Transverse colon (tissue), 4 donors: ENCODE data around the gene KRTAP13-2. TPM values are rescaled to one million over a fixed set of nuclear protein-coding genes. Genes with fewer than 3 reads are reported as not detected.

Experiments used
- DNase-seq: peaks from one replicate; pipeline ENCODE4 v3.0.0-alpha.2; 2019
- H3K27ac ChIP-seq, 4 donors: fragments of 200-600 bp; sonication (generic); 2 replicates each; pipeline ENCODE4 v1.5.1; 2016 to 2018; ENCODE audit warnings: inconsistent platforms in 4 of 4
- H3K27me3 ChIP-seq: fragments of 200-600 bp; sonication (generic); 2 replicates; pipeline ENCODE4 v1.5.1; 2017; ENCODE audit warnings: inconsistent platforms
- H3K36me3 ChIP-seq, 4 donors: fragments of 200-600 bp; sonication (generic); 2 replicates each; pipeline ENCODE4 v1.5.1; 2017 to 2019; ENCODE audit warnings: inconsistent platforms in 4 of 4
- H3K4me1 ChIP-seq, 4 donors: fragments of 200-600 bp; sonication (generic); 2 replicates each; pipeline ENCODE4 v1.5.1; 2017 to 2020; ENCODE audit warnings: inconsistent platforms in 4 of 4
- H3K4me3 ChIP-seq, 4 donors: fragments of 200-600 bp; sonication (generic); 1 replicate in 1 of 4; 2 replicates in 3 of 4; pipeline versions ENCODE4 v1.5.1 to v1.6.1; 2017 to 2019; ENCODE audit warnings: inconsistent platforms in 4 of 4
- H3K9me3 ChIP-seq, 2 donors: fragments of 200-600 bp; sonication (generic); 2 replicates each; pipeline ENCODE4 v1.5.1; 2017 to 2019; ENCODE audit warnings: inconsistent platforms in 2 of 2
- EP300 ChIP-seq: sonication (generic); formaldehyde crosslinking; IDR thresholded peaks from one replicate; pipeline ENCODE4 v1.6.1; 2017; ENCODE audit warnings: antibody characterized with exemption, low read depth
- POLR2A ChIP-seq: fragments of 450-650 bp; IDR thresholded peaks from one replicate; pipeline ENCODE4 v1.6.1; 2016; ENCODE audit warnings: antibody characterized with exemption, mild to moderate bottlenecking, moderate library complexity
- POLR2AphosphoS5 ChIP-seq, 3 donors: sonication (generic); formaldehyde crosslinking; IDR thresholded peaks; one replicate each; pipeline ENCODE4 v1.6.1; 2016; ENCODE audit warnings: antibody characterized with exemption in 3 of 3
- WGBS, 2 donors: methylation state at CpG; one replicate each; pipeline ENCODE4 v1.1.5; 2018; ENCODE audit warnings: low coverage in 1 of 2; 5-methylcytosine and 5-hydroxymethylcytosine counted together
- in situ Hi-C, 4 donors: fragments of 200-750 bp; cut with MboI; loops; one replicate each; pipeline versions ENCODE4 v1.15.0 to v1.15.1; 2017; ENCODE audit warnings: low sequenced_read_pairs in 3 of 4, low pct_ligation_motif_present in 1 of 4, low pct_unique_long_range_greater_than_20kb in 1 of 4
- intact Hi-C: fragments of 100-400 bp; cut with DNase I; formaldehyde crosslinking; loops from one replicate; pipeline ENCODE4 v1.15.1; 2023; ENCODE audit warnings: low total_unique reads
- total RNA-seq, 4 donors: library from RNA; depleted of rRNA; stranded (reverse); fragments of >200 nt; gene quantifications; one replicate each; pipeline ENCODE4 v1.1.0, GENCODE V29; 2016
- TF ChIP-seq, protein P1 (sequence below), 5 experiments: fragments of 200-600 bp in 3 of 5; fragments of 450-650 bp in 2 of 5; sonication (generic) in 3 of 5; IDR thresholded peaks; 1 replicate in 2 of 5; 2 replicates in 3 of 5; pipeline ENCODE4 v1.5.1; 2016 to 2017; ENCODE audit warnings: antibody characterized with exemption in 5 of 5, inconsistent platforms in 3 of 5, mild to moderate bottlenecking in 2 of 5, moderate library complexity in 1 of 5

KRTAP13-2 gene
- total RNA-seq, 4 donors from 2014 or later: 1.7 to 2.7 TPM; not detected in 2

DNA sequence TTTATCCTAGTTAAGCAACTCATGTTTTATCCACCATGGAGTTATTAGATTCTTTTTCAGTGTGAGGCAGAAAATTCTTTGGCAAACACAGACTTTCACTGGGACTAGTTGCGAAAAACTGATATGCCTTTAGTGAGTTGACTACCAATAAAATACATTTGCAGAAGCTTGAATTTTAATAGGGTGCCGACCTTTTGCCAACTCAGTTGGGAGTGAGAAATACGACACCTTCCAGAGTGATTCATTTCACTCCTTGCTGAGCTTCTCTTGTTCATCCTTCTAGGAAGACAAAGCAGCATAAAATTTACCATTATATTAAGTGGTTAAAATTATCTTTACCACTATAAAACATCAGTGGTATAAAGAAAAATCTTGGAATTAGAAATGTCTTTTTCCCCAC lies 22.5 kb downstream of the KRTAP13-2 start:
- H3K27me3 ChIP-seq: no peaks in the 10 kb centered on the region
- H3K27ac ChIP-seq: no peak overlapping the region
- WGBS, 2 donors: 31 to 39% methylated on average over 3 of the region's 3 CpGs
- intact Hi-C loops (no loop called here), in situ Hi-C loops (loop anchor here in 2 of 4 donors (25.0 kb wide), 2 partner anchors 112 to 738 kb away; no protein-coding TSS in a partner anchor)
- H3K36me3 ChIP-seq: no peaks in the 10 kb centered on the region
- H3K9me3 ChIP-seq: no peaks in the 10 kb centered on the region
- H3K4me3 ChIP-seq: no peak overlapping the region
- DNase-seq: no peak
- H3K4me1 ChIP-seq: no peaks in the 10 kb centered on the region
- no peak for TF ChIP-seq EP300
- TF ChIP-seq POLR2AphosphoS5 (IDR thresholded peaks at IDR 0.05): no peak
- TF ChIP-seq, protein P1, sequence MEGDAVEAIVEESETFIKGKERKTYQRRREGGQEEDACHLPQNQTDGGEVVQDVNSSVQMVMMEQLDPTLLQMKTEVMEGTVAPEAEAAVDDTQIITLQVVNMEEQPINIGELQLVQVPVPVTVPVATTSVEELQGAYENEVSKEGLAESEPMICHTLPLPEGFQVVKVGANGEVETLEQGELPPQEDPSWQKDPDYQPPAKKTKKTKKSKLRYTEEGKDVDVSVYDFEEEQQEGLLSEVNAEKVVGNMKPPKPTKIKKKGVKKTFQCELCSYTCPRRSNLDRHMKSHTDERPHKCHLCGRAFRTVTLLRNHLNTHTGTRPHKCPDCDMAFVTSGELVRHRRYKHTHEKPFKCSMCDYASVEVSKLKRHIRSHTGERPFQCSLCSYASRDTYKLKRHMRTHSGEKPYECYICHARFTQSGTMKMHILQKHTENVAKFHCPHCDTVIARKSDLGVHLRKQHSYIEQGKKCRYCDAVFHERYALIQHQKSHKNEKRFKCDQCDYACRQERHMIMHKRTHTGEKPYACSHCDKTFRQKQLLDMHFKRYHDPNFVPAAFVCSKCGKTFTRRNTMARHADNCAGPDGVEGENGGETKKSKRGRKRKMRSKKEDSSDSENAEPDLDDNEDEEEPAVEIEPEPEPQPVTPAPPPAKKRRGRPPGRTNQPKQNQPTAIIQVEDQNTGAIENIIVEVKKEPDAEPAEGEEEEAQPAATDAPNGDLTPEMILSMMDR (IDR thresholded peaks at IDR 0.05): no peak
- TF ChIP-seq POLR2A: no peak

DNA sequence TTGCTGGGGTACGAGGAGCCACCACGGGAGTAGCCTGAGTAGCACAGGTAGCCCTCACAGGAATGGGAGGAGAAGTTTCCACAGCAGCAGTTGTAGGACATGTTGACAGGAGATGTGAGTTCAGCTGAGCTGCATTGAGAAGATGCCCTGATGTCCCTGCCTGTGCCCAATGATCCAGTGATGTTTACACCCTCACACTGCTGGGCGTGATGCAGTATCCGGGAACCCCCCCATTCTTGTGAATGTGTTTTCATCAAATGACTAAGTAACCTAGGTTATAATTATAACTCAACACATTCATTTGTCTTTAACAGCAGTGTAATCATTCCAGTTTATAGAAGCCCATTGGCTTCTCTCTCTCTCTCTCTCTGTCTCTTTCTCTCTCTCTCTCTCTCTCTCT lies 23.6 kb downstream of the KRTAP13-2 start, which contains the start of gene KRTAP23-1:
Gene KRTAP23-1, minus strand, starts transcription at position 101 of the 400 bp plus-strand sequence. Its CDS starts 0 bp downstream, at position 101.
- intact Hi-C loops (no loop called here), in situ Hi-C loops (loop anchor here in 2 of 4 donors (25.0 kb wide), 2 partner anchors 111 to 739 kb away; no protein-coding TSS in a partner anchor)
- H3K9me3 ChIP-seq: no peaks in the 10 kb centered on the region
- H3K36me3 ChIP-seq: no peaks in the 10 kb centered on the region
- H3K4me1 ChIP-seq: no peaks in the 10 kb centered on the region
- TF ChIP-seq, protein P1 (IDR thresholded peaks at IDR 0.05): no peak
- TF ChIP-seq EP300 (no peak), POLR2A (no peak), POLR2AphosphoS5 (IDR thresholded peaks at IDR 0.05) (no peak)
- WGBS, 2 donors: 87% methylated on average over 4 of the region's 4 CpGs; no CpG with 5 or more reads in 1 of the 2 donors
- DNase-seq: no peak
- H3K4me3 ChIP-seq: no peak within 1 kb of the TSS
- no peaks in the 10 kb centered on the region for H3K27me3 ChIP-seq
- H3K27ac ChIP-seq: no peak within 1 kb of the TSS

DNA sequence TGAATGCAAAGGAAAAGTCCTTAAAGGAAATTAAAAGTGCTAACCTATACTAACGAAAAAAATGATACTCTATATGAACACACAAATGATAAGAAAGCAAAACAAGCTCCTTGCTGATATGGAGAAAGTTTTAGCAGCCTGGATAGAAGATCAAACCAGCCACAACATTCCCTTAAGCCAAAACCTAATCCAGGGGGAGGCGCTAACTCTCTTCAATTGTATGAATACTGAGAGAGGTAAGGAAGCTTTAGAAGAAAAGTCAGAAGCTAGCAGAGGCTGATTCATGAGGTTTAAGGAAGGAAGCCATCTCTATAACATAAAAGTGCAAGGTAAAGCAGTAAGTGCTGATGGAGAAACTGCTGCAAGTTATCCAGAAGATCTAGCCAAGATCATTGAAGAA lies 27.1 kb downstream of the KRTAP13-2 start:
- Histone ChIP-seq H3K4me3 (no peak overlapping the region), H3K9me3 (no peaks in the 10 kb centered on the region), H3K27ac (no peak overlapping the region), H3K36me3 (no peaks in the 10 kb centered on the region), H3K27me3 (no peaks in the 10 kb centered on the region), H3K4me1 (no peaks in the 10 kb centered on the region)
- WGBS, 2 donors: 62 to 73% methylated on average over 2 of the region's 2 CpGs
- TF ChIP-seq EP300 (no peak), POLR2AphosphoS5 (IDR thresholded peaks at IDR 0.05) (no peak), POLR2A (no peak)
- TF ChIP-seq, protein P1 (IDR thresholded peaks at IDR 0.05): no peak
- DNase-seq: no peak
- intact Hi-C loops (no loop called here), in situ Hi-C loops (loop anchor here in 2 of 4 donors (25.0 kb wide), 2 partner anchors 108 to 742 kb away; no protein-coding TSS in a partner anchor)

DNA sequence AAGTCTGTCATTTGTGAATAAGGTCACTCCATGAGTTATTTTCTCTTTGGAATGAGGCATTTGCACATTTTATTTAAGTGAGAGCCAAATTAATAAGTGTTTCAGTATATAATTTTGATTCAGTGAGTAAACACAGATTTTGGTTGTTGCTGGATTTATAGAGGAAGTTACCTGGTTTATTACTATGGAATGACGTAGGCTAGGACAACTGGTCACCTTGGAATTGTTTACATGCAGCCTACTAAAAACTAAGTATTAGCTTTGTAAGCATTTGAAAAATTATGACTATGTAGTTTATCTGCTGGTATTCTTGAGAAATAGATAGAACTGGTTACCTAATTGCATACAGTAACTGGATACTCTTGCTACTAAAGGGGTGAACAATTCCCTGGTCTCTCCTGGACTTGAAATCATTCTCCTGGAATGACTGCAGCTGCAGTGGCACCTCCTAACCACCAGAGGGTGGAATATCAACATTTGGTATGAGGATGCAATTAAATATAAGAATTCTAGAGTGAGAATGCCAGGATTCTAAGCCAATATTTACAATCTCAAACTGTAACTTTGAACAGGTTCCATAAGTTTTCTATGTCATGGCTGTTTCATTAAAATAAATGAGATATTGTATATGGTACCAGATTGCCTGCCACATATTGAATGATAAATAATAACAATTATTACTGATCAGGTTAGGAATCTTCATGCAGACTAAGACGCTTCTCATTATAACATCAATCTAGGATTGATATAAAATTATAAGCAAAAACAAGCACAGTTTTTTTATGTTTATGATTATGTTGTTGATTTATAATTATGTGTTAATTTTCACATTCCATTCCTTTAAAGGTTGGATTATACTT lies 31.1 kb downstream of the KRTAP13-2 start:
- in situ Hi-C loops (loop anchor here in 2 of 4 donors (25.0 kb wide), 2 partner anchors 104 to 746 kb away; no protein-coding TSS in a partner anchor), intact Hi-C loops (no loop called here)
- no peaks in the 10 kb centered on the region for H3K27me3 ChIP-seq
- H3K27ac ChIP-seq: no peak overlapping the region
- no peak for TF ChIP-seq POLR2A
- TF ChIP-seq, protein P1 (IDR thresholded peaks at IDR 0.05): peak; percentile 71 to 88 (median 74)
- no peak for TF ChIP-seq POLR2AphosphoS5 (IDR thresholded peaks at IDR 0.05)
- no peak for TF ChIP-seq EP300
- H3K9me3 ChIP-seq: no peaks in the 10 kb centered on the region
- H3K4me1 ChIP-seq: no peaks in the 10 kb centered on the region
- 67 to 75% methylated on average over 2 of the region's 2 CpGs for WGBS, 2 donors
- no peak overlapping the region for H3K4me3 ChIP-seq
- DNase-seq: peak; percentile 41
- no peaks in the 10 kb centered on the region for H3K36me3 ChIP-seq
